AG04449 (cell line): ENCODE measurements around the gene CCDC146.

Source experiments
- CTCF ChIA-PET: fragments of 350-600 bp; formaldehyde crosslinking; extraction: SDS; loops from one replicate; lab custom pipeline; 2021; ENCODE audit warnings: antibody characterized with exemption; lab: Yijun Ruan, JAX
- POLR2A ChIA-PET: fragments of 400-600, 350-600 bp; formaldehyde crosslinking; extraction: SDS; loops from one replicate; lab custom pipeline; 2020; ENCODE audit warnings: antibody characterized with exemption, inconsistent platforms; lab: Yijun Ruan, JAX
- DNase-seq: peaks from one replicate; pipeline ENCODE4 v3.0.0-alpha.2; 2010; ENCODE audit warnings: low read depth, low spot score
- H3K4me3 ChIP-seq: 2 replicates; pipeline ENCODE4 v1.5.1; 2011; ENCODE audit warnings: low read depth, mild to moderate bottlenecking, control low read depth, low read length
- CTCF ChIP-seq: IDR thresholded peaks from one replicate; pipeline ENCODE4 v1.5.1; 2011; ENCODE audit warnings: mild to moderate bottlenecking, moderate library complexity, low read length, control low read depth, inconsistent platforms; ENCODE audit not compliant: insufficient read depth; ENCODE audit errors: missing control alignments

Gene CCDC146

DNA sequence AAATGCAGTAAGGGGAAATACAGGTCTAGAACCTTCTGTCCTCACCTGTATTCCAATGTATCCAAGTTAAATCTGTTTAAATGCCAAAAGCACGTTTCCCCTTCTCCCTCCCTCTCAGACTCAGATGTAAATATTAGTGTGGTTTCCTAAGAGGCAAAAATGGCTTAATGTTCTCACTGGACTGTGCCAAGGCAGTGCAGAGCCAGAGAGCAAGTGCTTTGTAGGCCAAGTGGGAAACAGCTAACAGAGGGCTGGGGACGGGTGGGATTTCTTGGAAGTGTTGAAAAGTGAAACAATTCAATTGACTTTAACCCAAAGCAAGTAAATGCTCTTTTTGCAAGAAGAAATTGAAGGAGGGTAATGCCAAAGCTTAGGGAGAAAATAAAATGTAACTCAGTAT, 190.7 kb downstream of the CCDC146 start:
- TF ChIP-seq CTCF, result no peak
- no peak for DNase-seq
- ChIA-PET POLR2A (no interaction called here), CTCF (no interaction called here)
- no peak overlapping the region for H3K4me3 ChIP-seq

- TF ChIP-seq CTCF, result no peak
- DNase-seq, result no peak
- ChIA-PET POLR2A (no interaction called here), CTCF (no interaction called here)
- no peak overlapping the region for H3K4me3 ChIP-seq
Measured at GRCh38 chr7:77313876-77314480, 191.6 kb downstream of the CCDC146 start.

GRCh38 chr7:77315182-77315591, 192.8 kb downstream of the CCDC146 start:
- no peak overlapping the region for H3K4me3 ChIP-seq
- ChIA-PET CTCF (no interaction called here), POLR2A (no interaction called here)
- no peak for TF ChIP-seq CTCF
- no peak for DNase-seq

DNA sequence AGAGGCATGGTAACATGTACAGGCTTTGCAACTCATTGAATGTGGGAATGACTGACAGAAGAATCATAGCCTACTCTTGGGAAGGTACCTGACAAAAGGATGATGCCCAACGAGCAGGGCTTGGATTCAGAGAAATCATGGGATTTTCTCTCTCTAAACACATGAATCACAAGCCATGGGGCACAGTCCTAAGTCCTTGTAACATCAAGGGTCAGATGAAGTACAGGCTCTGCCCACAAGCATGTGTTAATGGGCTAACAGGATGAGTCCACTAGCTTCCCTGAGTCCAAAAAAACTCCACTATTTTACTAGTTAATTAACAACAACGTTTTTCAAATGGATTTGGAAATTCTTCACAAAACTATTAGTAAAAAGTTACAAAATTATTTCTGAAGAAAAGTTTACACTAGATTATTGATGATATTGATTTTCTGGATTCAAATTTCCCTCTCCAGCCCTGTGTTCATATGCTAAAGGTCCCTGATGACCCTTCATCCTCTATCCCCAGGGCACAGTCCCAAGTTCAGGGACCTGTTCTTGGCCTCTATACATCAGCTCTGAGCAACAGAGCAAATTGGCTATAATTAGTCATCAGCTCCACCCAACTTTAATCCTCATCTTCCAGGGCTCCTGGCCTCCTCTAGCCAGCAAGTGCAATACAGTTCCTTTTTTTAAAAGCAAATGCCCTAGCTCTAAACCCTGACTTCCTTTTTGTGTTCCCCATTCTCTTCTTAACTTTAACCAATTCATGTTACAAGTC, 194.0 kb downstream of the CCDC146 start:
- POLR2A ChIA-PET, result no interaction called here
- CTCF ChIA-PET, result no interaction called here
- H3K4me3 ChIP-seq, result no peak overlapping the region
- no peak for DNase-seq
- TF ChIP-seq CTCF, result no peak

GRCh38 chr7:77318019-77318418, 195.6 kb downstream of the CCDC146 start:
- no peak for TF ChIP-seq CTCF
- ChIA-PET CTCF (interaction anchor here (1.4 kb wide), 1 partner anchor 71 kb away, joined by 3 read pairs; no protein-coding TSS in a partner anchor), POLR2A (no interaction called here)
- no peak overlapping the region for H3K4me3 ChIP-seq
- no peak for DNase-seq

GRCh38 chr7:77320137-77320536, 197.7 kb downstream of the CCDC146 start:
- no peak for TF ChIP-seq CTCF
- H3K4me3 ChIP-seq, result no peak overlapping the region
- CTCF ChIA-PET, result interaction anchor here (2.1 kb wide), 1 partner anchor 12 kb away, joined by 7 read pairs; no protein-coding TSS in a partner anchor
- POLR2A ChIA-PET, result no interaction called here
- DNase-seq, result no peak
